Adrenal gland (tissue), 5 donors: ENCODE results near the gene CEBPB.
"Not testable (repeated sequence)": the region's sequence is repeated elsewhere in the genome, so short reads cannot be mapped to it uniquely, and the experiment has no call there.

ENCODE experiments used
- CTCF ChIP-seq, 6 experiments: fragments of 450-650 bp in 4 of 6; fragments of 200-600 bp in 2 of 6; sonication (generic) in 1 of 6; IDR thresholded peaks; 1 replicate in 5 of 6; 2 replicates in 1 of 6; pipeline versions ENCODE4 v1.5.1 to v1.8.0; 2016 to 2021; ENCODE audit warnings: antibody characterized with exemption in 6 of 6, mild to moderate bottlenecking in 2 of 6, moderate library complexity in 1 of 6
- POLR2A ChIP-seq, 2 donors: fragments of 450-650 bp; IDR thresholded peaks; one replicate each; pipeline ENCODE4 v1.6.1; 2017; ENCODE audit warnings: antibody characterized with exemption in 2 of 2, mild to moderate bottlenecking in 2 of 2, moderate library complexity in 1 of 2
- donor health status: DM: no; HTN: no; CAD: no.

- TF ChIP-seq CTCF, POLR2A (IDR thresholded peaks at IDR 0.05): not testable (repeated sequence)
These were observed 29.1 kb upstream of the CEBPB start for GRCh38 chr20:50161494-50161893.
